ENCODE results near the gene TLE5. TPM values are rescaled to one million over a fixed set of nuclear protein-coding genes. Genes with fewer than 3 reads are reported as not detected.

The TLE5 gene
- total and polyA plus RNA-seq, 8 donors, result 126 to 688 (median 339) TPM

- WGBS, 5 donors, result 36 to 48% (median 40%) methylated on average over 15 of the region's 15 CpGs
- DNase-seq, result peak; percentile 57 to 92
Observed at GRCh38 chr19:3065675-3066357, 3.5 kb upstream of the TLE5 start.

GRCh38 chr19:3064011-3064330 is 1.7 kb upstream of the TLE5 start:
- Histone ChIP-seq H3K36me3 (peaks cover 10 to 17% (median 13%) of the 10 kb centered on the region in 4 donors), H3K27ac (peak overlapping the region in 3 of 5 donors; percentile 92 to 99 (median 97)), H3K27me3 (no peaks in the 10 kb centered on the region), H3K4me3 (no peak overlapping the region), H3K9me3 (no peaks in the 10 kb centered on the region), H3K4me1 (peaks cover 19 to 48% (median 44%) of the 10 kb centered on the region in 4 donors)
- DNase-seq, result no peak
- TF ChIP-seq POLR2AphosphoS5 (IDR thresholded peaks at IDR 0.05) (no peak), CTCF (IDR thresholded peaks at IDR 0.05) (no peak), POLR2A (IDR thresholded peaks at IDR 0.05) (no peak), EP300 (IDR thresholded peaks at IDR 0.05) (no peak)
- WGBS, 5 donors, result 93 to 96% (median 95%) methylated on average over 7 of the region's 7 CpGs
- intact Hi-C loops (cut with DNase I; ENCODE audit: low total_unique reads), result no loop called here

More at GRCh38 chr19:3065675-3066357, 3.5 kb upstream of the TLE5 start:
- TF ChIP-seq EP300 (IDR thresholded peaks at IDR 0.05), result no peak
- TF ChIP-seq POLR2AphosphoS5 (IDR thresholded peaks at IDR 0.05), result no peak
- no peak for TF ChIP-seq POLR2A (IDR thresholded peaks at IDR 0.05)
- TF ChIP-seq CTCF (IDR thresholded peaks at IDR 0.05), result no peak
- no peaks in the 10 kb centered on the region for H3K27me3 ChIP-seq
- no peaks in the 10 kb centered on the region for H3K36me3 ChIP-seq
- H3K4me1 ChIP-seq, result peaks cover 16 to 31% (median 26%) of the 10 kb centered on the region in 4 donors
- no peak overlapping the region for H3K4me3 ChIP-seq
- intact Hi-C loops (cut with DNase I; ENCODE audit: low total_unique reads), result no loop called here
- H3K9me3 ChIP-seq, result no peaks in the 10 kb centered on the region
- H3K27ac ChIP-seq, result peak overlapping the region in 4 of 5 donors; percentile 24 to 71 (median 56)

GRCh38 chr19:3061182-3062161 is 823 bp downstream of the TLE5 start:
- H3K27ac ChIP-seq, result peak overlapping the region; percentile 93 to 99 (median 97)
- 1 to 5% (median 2%) methylated on average over 17 to 88 of the region's 88 CpGs for WGBS, 5 donors
- H3K4me1 ChIP-seq, result peaks cover 37 to 73% (median 69%) of the 10 kb centered on the region in 4 donors
- H3K4me3 ChIP-seq, result peak overlapping the region; percentile 72 to 81 (median 76)
- intact Hi-C loops (cut with DNase I; ENCODE audit: low total_unique reads), result no loop called here
- DNase-seq, result peak; percentile 52 to 91
- H3K9me3 ChIP-seq, result no peaks in the 10 kb centered on the region
- TF ChIP-seq POLR2A (IDR thresholded peaks at IDR 0.05) (no peak), EP300 (IDR thresholded peaks at IDR 0.05) (no peak), CTCF (IDR thresholded peaks at IDR 0.05) (peak in 4 of 7 experiments; percentile 12 to 38 (median 20)), POLR2AphosphoS5 (IDR thresholded peaks at IDR 0.05) (peak in 2 of 3 donors; percentile 34 to 39)
- peaks cover 24 to 41% (median 38%) of the 10 kb centered on the region in 4 donors for H3K36me3 ChIP-seq
- no peaks in the 10 kb centered on the region for H3K27me3 ChIP-seq

- H3K4me3 ChIP-seq, result peak overlapping the region; percentile 72 to 81 (median 76)
- peaks cover 28 to 48% (median 44%) of the 10 kb centered on the region in 4 donors for H3K36me3 ChIP-seq
- H3K4me1 ChIP-seq, result peaks cover 43 to 77% (median 75%) of the 10 kb centered on the region in 4 donors
- H3K9me3 ChIP-seq, result no peaks in the 10 kb centered on the region
- H3K27me3 ChIP-seq, result no peaks in the 10 kb centered on the region
- peak overlapping the region; percentile 93 to 99 (median 97) for H3K27ac ChIP-seq
- no peak for TF ChIP-seq EP300 (IDR thresholded peaks at IDR 0.05)
- no peak for TF ChIP-seq POLR2AphosphoS5 (IDR thresholded peaks at IDR 0.05)
- no peak for TF ChIP-seq POLR2A (IDR thresholded peaks at IDR 0.05)
- no peak for TF ChIP-seq CTCF (IDR thresholded peaks at IDR 0.05)
- no peak for DNase-seq
- WGBS, 5 donors, result 13 to 22% (median 14%) methylated on average over 4 of the region's 4 CpGs
- intact Hi-C loops (cut with DNase I; ENCODE audit: low total_unique reads), result no loop called here
Observed at GRCh38 chr19:3060857-3061181, 1.5 kb downstream of the TLE5 start.

All from stomach (tissue), 9 donors.